Measurements from ENCODE around the gene EFHC2. TPM values are rescaled to one million over a fixed set of nuclear protein-coding genes. Genes with fewer than 3 reads are reported as not detected.

The EFHC2 gene, protein sequence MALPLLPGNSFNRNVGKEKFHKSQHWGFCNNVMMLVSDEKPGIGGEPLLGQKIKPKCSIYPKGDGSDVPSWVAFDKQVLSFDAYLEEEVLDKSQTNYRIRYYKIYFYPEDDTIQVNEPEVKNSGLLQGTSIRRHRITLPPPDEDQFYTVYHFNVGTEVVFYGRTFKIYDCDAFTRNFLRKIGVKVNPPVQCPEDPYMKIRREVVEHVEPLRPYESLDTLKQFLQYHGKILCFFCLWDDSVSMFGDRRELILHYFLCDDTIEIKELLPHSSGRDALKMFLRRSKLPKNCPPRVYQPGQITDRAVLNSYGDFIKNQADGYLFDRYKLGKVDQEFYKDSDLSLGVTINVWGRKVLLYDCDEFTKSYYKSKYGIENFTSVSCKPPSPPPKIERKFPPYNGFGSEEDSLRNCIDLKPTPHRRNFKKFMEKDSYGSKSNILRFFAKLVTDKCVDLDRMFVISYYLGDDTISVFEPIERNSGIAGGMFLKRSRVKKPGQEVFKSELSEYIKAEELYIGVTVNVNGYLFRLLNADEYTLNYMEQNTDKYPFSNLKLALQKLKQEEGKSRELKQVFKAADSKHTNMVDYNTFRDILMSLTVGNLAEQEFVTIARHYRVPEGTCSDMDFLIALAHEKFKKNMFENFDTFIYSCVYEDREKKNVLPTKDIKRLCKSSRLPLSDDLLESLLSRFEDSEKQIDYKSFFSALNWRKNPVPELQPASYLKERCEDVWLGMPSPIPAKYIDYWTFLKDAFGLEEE
- total RNA-seq = 0.17 and 3.2 TPM in 2 replicates

- peak; percentile 4 for DNase-seq (ENCODE audit: low read depth)
Measured at GRCh38 chrX:44343412-44344141, at the start of gene EFHC2. Gene EFHC2 (minus strand): TSS chrX:44343672. CDS start chrX:44343588, 84 bp downstream.

DNA sequence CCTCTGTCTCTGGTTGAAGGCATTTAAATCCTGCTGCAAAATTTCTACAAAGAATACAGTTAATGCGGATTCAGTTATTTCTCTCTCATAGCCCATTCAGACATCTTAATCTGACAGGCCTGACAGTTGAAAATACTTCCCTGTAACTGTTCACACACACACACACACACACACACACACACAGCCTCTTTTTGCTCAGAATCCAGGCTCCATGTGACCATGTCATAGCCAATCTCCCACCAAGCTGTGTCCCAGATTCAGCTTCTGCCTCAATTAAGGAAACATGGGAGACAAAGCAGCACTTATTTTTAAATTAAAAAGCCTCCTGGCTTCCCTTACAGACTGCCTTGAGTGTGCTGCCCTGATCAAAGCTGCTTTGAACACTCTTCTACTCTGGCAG is 49.3 kb upstream of the EFHC2 start:
- DNase-seq (ENCODE audit: low read depth) = no peak

DNA sequence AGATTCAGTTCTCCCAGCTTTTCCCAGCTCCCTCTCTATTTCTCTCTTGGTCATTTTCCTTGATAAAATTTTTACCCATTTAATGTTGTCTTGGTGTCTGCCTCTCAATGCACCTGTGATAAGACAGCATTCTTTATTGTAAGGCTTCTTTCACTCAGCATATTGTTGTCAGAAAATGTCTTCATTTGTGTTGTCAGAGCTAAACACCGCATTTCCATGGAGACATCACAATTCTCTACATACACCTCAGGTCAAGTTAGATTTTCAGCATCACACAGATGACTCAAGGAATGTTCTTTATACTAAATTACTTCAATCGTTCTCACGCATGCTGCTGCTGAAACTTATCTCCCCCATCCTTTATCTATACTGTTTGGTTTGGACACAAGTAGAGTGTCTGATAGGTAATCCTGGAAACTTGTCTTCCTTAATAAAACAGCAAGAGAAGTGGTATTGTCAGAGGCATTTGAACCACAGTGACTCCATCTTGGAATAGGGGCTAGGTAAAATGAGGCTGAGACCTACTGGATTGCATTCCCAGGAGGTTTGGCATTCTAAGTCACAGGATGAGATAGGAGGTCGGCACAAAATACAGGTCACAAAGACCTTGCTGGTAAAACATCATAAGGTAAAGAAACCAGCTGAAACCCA is 41.3 kb upstream of the EFHC2 start:
- no peak for DNase-seq (ENCODE audit: low read depth)

DNA sequence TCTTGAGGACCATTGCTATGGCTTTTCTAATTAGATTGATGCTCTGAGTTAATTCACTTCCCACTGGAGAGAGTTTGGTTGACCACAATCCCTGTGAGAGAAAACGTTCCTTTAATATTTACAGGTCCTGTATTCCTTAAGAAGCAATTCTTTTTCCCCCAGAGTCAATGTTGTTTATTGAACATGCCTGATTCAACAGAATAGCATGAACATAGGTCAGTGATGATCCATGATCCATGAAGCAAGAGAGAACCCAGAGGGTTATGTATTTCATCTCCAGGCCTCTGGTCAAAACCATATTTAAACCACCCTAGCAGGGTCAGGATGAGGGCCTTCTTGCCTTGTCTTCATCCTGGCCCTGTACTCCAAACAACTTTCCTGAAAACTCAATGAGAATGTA is 39.4 kb upstream of the EFHC2 start:
- DNase-seq (ENCODE audit: low read depth) = no peak

- no peak for DNase-seq (ENCODE audit: low read depth)
Measured at GRCh38 chrX:44352758-44353157, 9.3 kb upstream of the EFHC2 start.

GRCh38 chrX:44349561-44349960 is 6.1 kb upstream of the EFHC2 start:
- DNase-seq (ENCODE audit: low read depth) = no peak

- no peak for DNase-seq (ENCODE audit: low read depth)
Measured at GRCh38 chrX:44344687-44345086, 1.2 kb upstream of the EFHC2 start.

GRCh38 chrX:44344194-44344593 is 722 bp upstream of the EFHC2 start:
- no peak for DNase-seq (ENCODE audit: low read depth)

GRCh38 chrX:44342866-44343265 is 606 bp downstream of the EFHC2 start:
- DNase-seq (ENCODE audit: low read depth) = no peak

DNA sequence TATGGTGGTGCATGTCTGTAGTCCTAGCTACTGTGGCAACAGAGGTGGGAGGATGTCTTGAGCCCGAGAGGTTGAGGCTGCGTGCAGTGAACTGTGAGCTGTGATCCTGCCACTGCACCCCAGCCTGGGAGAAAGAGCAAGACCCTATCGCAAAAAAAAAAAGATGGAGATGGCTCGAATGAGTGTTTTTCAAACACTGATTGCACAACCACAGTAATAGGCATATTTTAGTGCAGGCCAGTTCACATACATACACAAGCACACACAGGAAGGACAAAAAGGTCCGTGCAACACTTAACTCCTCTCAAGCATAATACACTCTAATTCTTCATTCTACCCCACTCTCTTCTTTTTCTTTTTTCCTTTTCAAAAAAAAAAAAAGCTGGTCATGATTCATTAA is 5.1 kb downstream of the EFHC2 start:
- DNase-seq (ENCODE audit: low read depth) = no peak

- no peak for DNase-seq (ENCODE audit: low read depth)
Measured at GRCh38 chrX:44332437-44332836, 11.0 kb downstream of the EFHC2 start.

DNA sequence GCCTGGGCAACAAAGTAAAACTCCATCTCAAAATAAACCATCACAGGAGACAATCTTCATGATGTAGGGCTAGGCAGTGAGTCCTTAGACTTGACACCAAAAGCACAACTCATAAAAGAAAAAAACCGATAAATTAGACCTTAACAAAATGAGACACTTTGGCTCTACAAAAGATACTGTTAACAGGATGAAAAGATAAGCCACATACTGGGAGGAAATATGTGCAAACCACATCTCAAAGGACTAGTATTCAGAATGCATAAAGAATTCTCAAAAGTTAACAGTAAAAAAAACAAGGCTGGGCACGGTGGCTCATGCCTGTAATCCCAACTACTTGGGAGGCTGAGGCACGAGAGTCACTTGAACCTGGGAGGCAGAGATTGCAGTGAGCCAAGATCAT is 13.2 kb downstream of the EFHC2 start:
- no peak for DNase-seq (ENCODE audit: low read depth)

DNA sequence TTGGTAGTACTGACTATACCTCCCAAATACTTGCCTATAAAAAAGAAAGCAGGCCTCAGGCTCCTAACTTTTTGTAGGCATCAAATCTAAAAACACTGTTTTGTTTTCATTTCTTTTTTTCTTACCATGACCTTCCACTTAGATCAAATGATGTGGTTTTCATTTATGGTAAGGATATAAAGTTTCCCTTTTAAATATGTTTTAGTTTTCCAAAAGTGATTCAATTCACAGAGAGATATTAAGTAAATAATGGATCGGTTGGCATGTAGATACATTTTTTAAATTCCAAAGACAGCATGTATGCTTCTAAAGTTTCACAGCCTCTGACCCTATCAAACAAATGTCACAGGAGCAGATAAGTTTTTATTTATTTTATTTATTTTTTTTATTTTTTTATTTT is 23.9 kb downstream of the EFHC2 start:
- no peak for DNase-seq (ENCODE audit: low read depth)

- peak; percentile 9 for DNase-seq (ENCODE audit: low read depth)
Measured at GRCh38 chrX:44317181-44317580, 26.3 kb downstream of the EFHC2 start.

DNA sequence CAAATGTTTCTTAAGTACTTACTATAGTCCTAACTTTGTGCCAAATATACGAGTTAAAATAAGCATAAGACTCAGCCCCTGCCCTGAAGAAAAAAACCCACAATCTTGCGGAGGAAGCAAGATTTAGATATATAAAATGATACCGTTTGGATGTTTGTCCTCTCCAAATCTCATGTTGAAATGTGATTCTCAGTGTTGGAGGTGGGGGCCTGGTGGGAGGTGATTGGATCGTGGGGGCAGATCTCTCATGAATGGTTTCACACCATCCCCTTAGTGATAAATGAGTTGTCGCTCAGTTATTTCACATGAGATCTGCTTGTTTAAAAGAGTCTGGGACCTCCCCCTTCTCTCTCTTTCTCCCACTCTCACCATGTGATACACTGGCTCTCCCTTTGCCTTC is 28.7 kb downstream of the EFHC2 start:
- no peak for DNase-seq (ENCODE audit: low read depth)

DNA sequence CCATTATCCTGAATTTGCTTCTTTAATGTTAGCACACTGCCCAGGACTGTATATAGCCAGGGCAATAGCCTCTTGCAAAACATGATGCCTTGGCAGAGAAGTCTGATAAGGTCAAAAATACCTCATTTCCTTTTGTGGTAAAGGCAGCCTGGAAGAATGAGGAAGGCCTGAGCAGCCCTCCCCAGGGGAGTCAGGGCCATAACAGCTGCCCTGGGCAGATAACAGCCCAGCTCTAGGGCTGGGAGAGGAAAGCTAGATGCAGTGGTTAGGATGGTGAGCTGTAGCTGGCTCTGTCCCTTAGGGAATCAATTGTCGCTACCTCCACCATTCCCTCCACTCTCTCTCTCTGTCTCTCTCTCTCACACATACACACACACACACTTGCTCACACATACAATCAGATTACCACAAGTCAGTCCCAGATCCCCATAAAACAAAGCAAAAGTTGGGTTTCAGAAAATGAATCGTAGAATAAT is 29.2 kb downstream of the EFHC2 start:
- peak; percentile 75 for DNase-seq (ENCODE audit: low read depth)

- DNase-seq (ENCODE audit: low read depth) = no peak
Measured at GRCh38 chrX:44312421-44312820, 31.1 kb downstream of the EFHC2 start.

DNA sequence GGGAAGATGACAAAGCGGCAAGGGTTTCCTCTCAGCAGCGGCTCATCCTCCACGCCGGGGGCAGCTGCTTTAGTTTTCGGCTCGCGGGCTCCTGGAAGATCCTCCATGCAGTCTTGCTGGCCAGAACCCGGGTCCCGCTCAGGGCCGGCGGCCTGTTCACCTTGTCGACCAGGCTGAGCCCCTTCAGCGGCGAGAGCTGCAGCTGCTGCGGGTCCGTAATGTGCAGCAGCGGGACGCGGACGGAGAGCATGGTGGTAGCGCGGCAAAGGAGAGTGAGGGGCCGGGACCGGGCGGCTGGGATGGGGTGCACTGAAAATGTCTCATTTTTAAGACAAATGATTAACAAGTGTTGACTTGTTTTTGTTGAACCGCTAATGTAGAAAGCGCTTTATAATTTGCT is 33.2 kb downstream of the EFHC2 start:
- DNase-seq (ENCODE audit: low read depth) = no peak

DNA sequence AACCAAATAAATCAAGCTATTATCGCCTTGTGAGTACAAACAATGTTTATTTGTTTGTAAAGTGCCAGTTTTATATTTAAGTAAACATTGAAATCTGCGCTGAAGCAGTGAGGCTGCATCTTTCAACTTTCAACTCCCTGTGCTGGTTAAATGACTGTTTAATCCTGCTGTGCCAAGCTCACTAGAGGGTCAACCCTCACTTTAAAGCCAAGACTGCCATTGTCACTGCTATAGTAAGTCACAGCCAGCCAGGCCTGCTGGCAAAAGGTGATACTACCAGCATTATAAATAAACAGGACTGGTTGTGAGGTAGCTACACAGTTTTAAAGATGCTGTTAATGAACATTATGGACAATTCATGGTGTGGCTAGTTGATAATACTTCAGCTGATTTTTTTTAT is 34.6 kb downstream of the EFHC2 start:
- no peak for DNase-seq (ENCODE audit: low read depth)

- peak; percentile 73 for DNase-seq (ENCODE audit: low read depth)
Measured at GRCh38 chrX:44306356-44306755, 37.1 kb downstream of the EFHC2 start.

DNA sequence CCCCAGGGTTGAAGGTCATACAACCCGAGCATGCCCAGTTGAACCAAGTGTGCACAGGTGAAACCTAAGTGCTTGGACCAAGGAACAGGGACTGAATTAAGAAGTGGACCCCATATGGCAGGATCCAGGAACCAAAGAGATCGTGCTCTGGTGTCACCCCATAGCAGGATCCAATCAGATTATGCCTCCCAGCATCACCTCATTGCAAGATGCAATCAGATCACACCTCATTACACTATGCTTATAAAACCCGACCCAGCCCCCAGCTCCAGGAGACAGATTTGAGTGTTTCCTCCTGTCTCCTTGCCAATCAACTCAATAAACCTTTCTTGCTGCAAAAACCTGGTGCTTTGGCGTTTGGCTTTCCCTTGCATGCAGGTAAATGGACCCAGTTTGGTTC is 37.6 kb downstream of the EFHC2 start:
- no peak for DNase-seq (ENCODE audit: low read depth)

- DNase-seq (ENCODE audit: low read depth) = no peak
Measured at GRCh38 chrX:44303119-44303518, 40.4 kb downstream of the EFHC2 start.
